T-cell (primary cell): Measurements from ENCODE around the gene JUN. TPM values are rescaled to one million over a fixed set of nuclear protein-coding genes. Genes with fewer than 3 reads are reported as not detected.

Experiments
- ATAC-seq, 4 experiments: fragments of 200-7000 bp in 3 of 4; fragments of 150-1000 bp in 1 of 4; cut with Tn5 transposase; replicated peaks in 1 of 4; 1 replicate in 3 of 4; 2 replicates in 1 of 4; pipeline ENCODE4 v1.10.0; 2021; ENCODE audit warnings: moderate library complexity in 3 of 4, mild to moderate bottlenecking in 2 of 4, moderate number of reproducible peaks in 1 of 4
- CTCF ChIA-PET, 2 donors: fragments of 300-600 bp; sonication (Branson Sonifier 250); formaldehyde crosslinking; loops; one replicate each; lab custom pipeline; 2022; ENCODE audit warnings: antibody characterized with exemption in 2 of 2; lab: Charles Lee
- POLR2A ChIA-PET, 2 donors: fragments of 300-600 bp; sonication (Branson Sonifier 250); formaldehyde crosslinking; loops; one replicate each; lab custom pipeline; 2022; ENCODE audit warnings: antibody characterized with exemption in 2 of 2; lab: Charles Lee
- DNase-seq, 35 experiments: peaks; one replicate each; pipeline versions ENCODE4 v3.0.0 to v3.0.0-alpha.2; 2013 to 2023
- H3K27ac ChIP-seq: one replicate; pipeline ENCODE4 v1.5.1; 2013; ENCODE audit warnings: low read length
- H3K27me3 ChIP-seq, 2 experiments: replicated peaks in 1 of 2; 1 replicate in 1 of 2; 2 replicates in 1 of 2; pipeline versions ENCODE4 v1.6.1 to v1.7.0; 2013; ENCODE audit warnings: low read length in 1 of 2, mixed read lengths in 1 of 2; ENCODE audit not compliant: control insufficient read depth in 2 of 2, insufficient read depth in 2 of 2; ENCODE audit errors: extremely low read depth in 1 of 2
- H3K36me3 ChIP-seq, 2 donors: 1 replicate in 1 of 2; 2 replicates in 1 of 2; pipeline versions ENCODE4 v1.6.1 to v1.7.0; 2013; ENCODE audit warnings: low read length in 1 of 2; ENCODE audit not compliant: control insufficient read depth in 2 of 2, insufficient read depth in 1 of 2; ENCODE audit errors: extremely low read depth in 1 of 2
- H3K4me1 ChIP-seq, 2 experiments: 1 replicate in 1 of 2; 2 replicates in 1 of 2; pipeline versions ENCODE4 v1.6.1 to v1.7.0; 2013; ENCODE audit warnings: low read length in 2 of 2, mixed read lengths in 1 of 2; ENCODE audit not compliant: insufficient read depth in 2 of 2, control insufficient read depth in 1 of 2; ENCODE audit errors: extremely low read depth in 1 of 2
- H3K4me3 ChIP-seq, 2 donors: 1 replicate in 1 of 2; 2 replicates in 1 of 2; pipeline versions ENCODE4 v1.5.1 to v1.7.0; 2013; ENCODE audit warnings: mild to moderate bottlenecking in 2 of 2, low read length in 1 of 2, moderate library complexity in 1 of 2; ENCODE audit not compliant: control insufficient read depth in 1 of 2; ENCODE audit errors: extremely low read depth in 1 of 2
- H3K9me3 ChIP-seq: 2 replicates; pipeline ENCODE4 v1.7.0; 2013
- H3K27ac Mint-ChIP-seq, 2 donors: one replicate each; pipeline ENCODE4 v1.8.0; 2020 to 2021; ENCODE audit warnings: mild to moderate bottlenecking in 2 of 2, mixed read lengths in 2 of 2
- H3K27me3 Mint-ChIP-seq, 2 donors: one replicate each; pipeline ENCODE4 v1.8.0; 2021 to 2022; ENCODE audit warnings: mixed read lengths in 2 of 2
- H3K36me3 Mint-ChIP-seq: one replicate; pipeline ENCODE4 v1.8.0; 2021; ENCODE audit warnings: mixed read lengths
- H3K4me1 Mint-ChIP-seq, 3 donors: one replicate each; pipeline ENCODE4 v1.8.0; 2020 to 2022; ENCODE audit warnings: mixed read lengths in 3 of 3, mild to moderate bottlenecking in 1 of 3
- H3K4me3 Mint-ChIP-seq, 3 donors: one replicate each; pipeline ENCODE4 v1.8.0; 2020 to 2022; ENCODE audit warnings: mild to moderate bottlenecking in 3 of 3, mixed read lengths in 3 of 3, moderate library complexity in 3 of 3
- H3K9me3 Mint-ChIP-seq, 3 donors: one replicate each; pipeline ENCODE4 v1.8.0; 2020 to 2022; ENCODE audit warnings: mixed read lengths in 3 of 3
- WGBS: methylation state at CpG from one replicate; pipeline ENCODE4 v1.1.5; 2013; ENCODE audit warnings: missing lambda C conversion rate; ENCODE audit not compliant: insufficient coverage; 5-methylcytosine and 5-hydroxymethylcytosine counted together
- total RNA-seq, 35 experiments: library from RNA in 6 of 35; stranded (reverse) in 6 of 35; fragments of 120-200 nt in 1 of 35; gene quantifications; one replicate each; pipeline versions ENCODE4 v1.2.1 to v1.2.4 and lab custom pipeline; 2013 to 2026

JUN gene
- total RNA-seq, 5 donors from 2014 or later (not counting 1 experiment from before 2014, with no cell fraction given), result 43.2 to 1,335 (median 56.6) TPM

DNA sequence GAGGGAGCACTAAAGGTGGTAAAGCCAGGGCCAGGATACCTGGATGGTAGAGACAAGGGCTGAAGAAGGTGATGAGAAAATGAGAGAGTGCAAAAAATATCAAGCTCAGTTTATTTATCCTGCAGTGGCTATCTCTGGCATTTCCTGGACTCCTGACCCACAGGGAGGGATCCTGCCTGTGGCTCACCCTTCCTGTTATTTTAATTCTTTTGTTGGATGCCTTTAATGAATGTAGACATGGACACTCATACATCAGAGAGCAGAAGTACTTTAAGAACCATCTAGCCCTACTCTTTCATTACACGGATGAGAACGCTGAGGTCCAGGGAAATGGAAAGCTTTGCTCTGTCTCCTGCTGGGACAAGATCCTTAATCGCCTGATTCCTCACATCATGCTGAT is 20.6 kb downstream of the JUN start:
- no peak overlapping the region for H3K27ac Mint-ChIP-seq
- peaks cover 0 to 7% of the 10 kb centered on the region in 2 donors for H3K27me3 Mint-ChIP-seq
- Histone ChIP-seq H3K27me3 (no peaks in the 10 kb centered on the region), H3K4me3 (no peak overlapping the region), H3K4me1 (no peaks in the 10 kb centered on the region), H3K27ac (no peak overlapping the region), H3K36me3 (no peaks in the 10 kb centered on the region), H3K9me3 (no peaks in the 10 kb centered on the region)
- no peaks in the 10 kb centered on the region for H3K4me1 Mint-ChIP-seq
- H3K4me3 Mint-ChIP-seq, result no peak overlapping the region
- POLR2A ChIA-PET, result interaction anchor here in 1 of 2 donors (0.5 to 1.1 kb wide), 2 partner anchors 9 to 206 kb away, joined by 3 to 10 read pairs; no protein-coding TSS in a partner anchor
- 100% methylated on average over 2 of the region's 3 CpGs for WGBS
- ATAC-seq, result no peak
- H3K36me3 Mint-ChIP-seq, result no peaks in the 10 kb centered on the region
- no peaks in the 10 kb centered on the region for H3K9me3 Mint-ChIP-seq
- CTCF ChIA-PET, result interaction anchor here (0.6 to 1.0 kb wide), 2 partner anchors 10 to 928 kb away, joined by 3 to 4 read pairs; no protein-coding TSS in a partner anchor
- no peak for DNase-seq

DNA sequence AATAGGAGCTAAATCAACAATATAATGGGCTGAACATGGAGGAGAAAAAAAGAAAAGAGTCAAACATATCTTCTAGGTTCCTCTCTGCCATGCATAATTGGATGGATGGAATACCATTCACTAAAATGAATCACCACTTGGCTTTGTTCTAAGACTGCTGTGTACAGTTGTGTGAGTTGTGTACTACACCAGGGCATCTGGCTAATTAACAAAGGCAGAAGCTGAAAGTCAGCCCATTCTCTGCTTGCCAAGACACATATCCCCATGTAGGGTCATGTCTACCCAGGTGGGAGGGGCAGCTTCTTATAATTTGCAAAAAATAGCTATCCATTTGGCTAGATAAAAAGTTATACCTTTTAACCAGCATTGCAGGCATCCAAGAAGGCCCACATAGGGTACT is 21.0 kb downstream of the JUN start:
- H3K4me3 ChIP-seq, result no peak overlapping the region
- CTCF ChIA-PET, result interaction anchor here (0.6 to 1.0 kb wide), 3 partner anchors 10 to 928 kb away, joined by 3 to 4 read pairs (median 3); no protein-coding TSS in a partner anchor
- POLR2A ChIA-PET, result interaction anchor here in 1 of 2 donors (0.5 to 1.1 kb wide), 2 partner anchors 10 to 206 kb away, joined by 3 to 10 read pairs; no protein-coding TSS in a partner anchor
- no peaks in the 10 kb centered on the region for H3K4me1 ChIP-seq
- Mint-ChIP-seq H3K27ac (no peak overlapping the region), H3K4me3 (no peak overlapping the region), H3K27me3 (peaks cover 0 to 4% of the 10 kb centered on the region in 2 donors), H3K36me3 (no peaks in the 10 kb centered on the region), H3K9me3 (no peaks in the 10 kb centered on the region), H3K4me1 (peaks cover 0 to 1% (median 1%) of the 10 kb centered on the region in 3 donors)
- no peak for ATAC-seq
- no peaks in the 10 kb centered on the region for H3K9me3 ChIP-seq
- H3K27me3 ChIP-seq, result no peaks in the 10 kb centered on the region
- no peak for DNase-seq
- no peak overlapping the region for H3K27ac ChIP-seq
- H3K36me3 ChIP-seq, result no peaks in the 10 kb centered on the region

DNA sequence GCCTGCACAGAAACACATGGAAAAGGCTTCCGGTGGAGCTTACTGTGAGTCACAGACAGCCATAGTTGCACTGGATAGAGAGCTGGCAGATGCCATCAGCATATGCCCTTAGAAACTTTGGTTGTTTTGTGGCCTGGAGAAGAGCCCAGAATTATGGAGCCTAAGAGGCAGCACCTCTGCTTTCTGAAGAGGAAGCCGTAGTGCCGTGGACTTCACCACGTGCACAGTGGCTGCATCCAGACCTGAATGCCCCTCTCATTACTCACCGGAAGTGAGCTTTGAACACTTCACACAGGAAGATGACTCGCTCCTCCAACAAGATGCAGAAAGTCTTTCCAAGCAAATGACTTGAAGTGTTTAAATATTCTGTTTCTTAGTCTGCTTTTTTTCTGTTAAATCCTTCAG is 28.4 kb downstream of the JUN start:
- WGBS, result 4% methylated on average over 5 of the region's 6 CpGs
- Mint-ChIP-seq H3K36me3 (no peaks in the 10 kb centered on the region), H3K4me3 (peak overlapping the region; percentile 5 to 67 (median 53)), H3K4me1 (peaks cover 39 to 50% (median 50%) of the 10 kb centered on the region in 3 donors), H3K9me3 (no peaks in the 10 kb centered on the region), H3K27ac (peak overlapping the region; percentile 59 to 83), H3K27me3 (no peaks in the 10 kb centered on the region)
- peak in 30 of 35 experiments; percentile 2 to 64 (median 32) for DNase-seq
- Histone ChIP-seq H3K27me3 (no peaks in the 10 kb centered on the region), H3K36me3 (no peaks in the 10 kb centered on the region), H3K9me3 (no peaks in the 10 kb centered on the region), H3K4me1 (peaks cover 23 to 33% of the 10 kb centered on the region in 2 experiments), H3K27ac (peak overlapping the region; percentile 61), H3K4me3 (peak overlapping the region in 1 of 2 donors; percentile 17)
- ChIA-PET CTCF (interaction anchor here in 1 of 2 donors (1.0 to 1.4 kb wide), 2 partner anchors 86 to 537 kb away, joined by 3 to 4 read pairs; no protein-coding TSS in a partner anchor), POLR2A (interaction anchor here in 1 of 2 donors (1.2 to 2.0 kb wide), 2 partner anchors 25 to 28 kb away, joined by 3 to 8 read pairs; partner anchors contain the start of gene JUN)
- ATAC-seq, result peak; percentile 67 to 84 (median 74)

DNA sequence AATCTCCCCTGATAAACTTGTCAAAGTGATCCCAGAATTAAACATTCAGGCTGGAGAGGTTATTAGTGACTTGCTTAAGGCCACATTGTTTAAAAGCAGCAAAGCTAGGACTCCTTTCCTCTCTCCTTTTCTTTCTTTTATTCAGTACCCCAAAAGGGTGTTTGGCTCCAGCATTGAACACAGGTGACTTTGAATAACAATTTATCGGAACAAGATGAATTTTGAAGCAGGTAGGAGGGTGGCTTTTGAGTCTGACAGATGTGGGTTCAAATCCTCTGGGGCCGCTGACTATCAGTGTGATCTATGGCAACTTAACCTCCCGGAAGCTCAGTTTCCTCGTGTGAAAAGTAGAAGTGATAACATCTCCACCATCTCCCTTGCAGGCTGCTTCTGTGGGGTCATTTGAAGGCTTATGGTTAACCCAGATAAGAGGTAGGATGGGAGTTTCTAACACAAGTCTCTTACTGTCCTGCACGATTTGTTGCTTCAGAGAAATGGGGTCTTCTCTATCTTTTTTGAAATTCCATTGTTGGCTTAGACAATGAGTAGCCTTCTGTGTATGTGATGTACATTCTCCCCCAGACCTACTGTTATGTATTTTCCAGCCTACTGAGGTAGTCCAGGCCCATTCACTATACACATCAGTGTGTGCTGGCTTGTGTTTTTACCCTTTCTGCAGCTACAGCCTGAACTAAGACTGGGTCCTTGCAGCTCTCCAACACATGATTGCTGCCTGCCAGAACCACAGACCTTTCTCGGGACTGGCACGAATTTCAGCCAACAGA is 29.0 kb downstream of the JUN start:
- peak; percentile 48 to 73 (median 56) for ATAC-seq
- H3K9me3 ChIP-seq, result no peaks in the 10 kb centered on the region
- H3K4me1 ChIP-seq, result peaks cover 23 to 33% of the 10 kb centered on the region in 2 experiments
- ChIA-PET CTCF (interaction anchor here in 1 of 2 donors (0.8 to 1.4 kb wide), 3 partner anchors 86 to 944 kb away, joined by 3 to 4 read pairs (median 3); no protein-coding TSS in a partner anchor), POLR2A (interaction anchor here (0.6 to 2.0 kb wide), 3 partner anchors 25 to 29 kb away, joined by 3 to 8 read pairs (median 3); partner anchors contain the start of gene JUN (in 1 of the 2))
- Mint-ChIP-seq H3K9me3 (no peaks in the 10 kb centered on the region), H3K4me1 (peaks cover 39 to 51% (median 50%) of the 10 kb centered on the region in 3 donors), H3K4me3 (peak overlapping the region; percentile 19 to 67 (median 53)), H3K27ac (peak overlapping the region; percentile 59 to 83), H3K27me3 (no peaks in the 10 kb centered on the region), H3K36me3 (no peaks in the 10 kb centered on the region)
- no peaks in the 10 kb centered on the region for H3K36me3 ChIP-seq
- peak overlapping the region in 1 of 2 donors; percentile 17 for H3K4me3 ChIP-seq
- peak overlapping the region; percentile 61 for H3K27ac ChIP-seq
- WGBS, result 11% methylated on average over 2 of the region's 7 CpGs
- H3K27me3 ChIP-seq, result no peaks in the 10 kb centered on the region
- DNase-seq, result peak in 19 of 35 experiments; percentile 6 to 64 (median 18)

GRCh38 chr1:58754073-58754613 is 29.7 kb downstream of the JUN start:
- DNase-seq (no peak), ATAC-seq (no peak)
- Histone ChIP-seq H3K4me1 (peaks cover 23 to 33% of the 10 kb centered on the region in 2 experiments), H3K27me3 (no peaks in the 10 kb centered on the region), H3K4me3 (no peak overlapping the region), H3K9me3 (no peaks in the 10 kb centered on the region), H3K27ac (peak overlapping the region; percentile 61), H3K36me3 (no peaks in the 10 kb centered on the region)
- CTCF ChIA-PET, result interaction anchor here in 1 of 2 donors (0.8 kb wide), 1 partner anchor 945 kb away, joined by 3 read pairs; no protein-coding TSS in a partner anchor
- no peaks in the 10 kb centered on the region for H3K9me3 Mint-ChIP-seq
- H3K27me3 Mint-ChIP-seq, result no peaks in the 10 kb centered on the region
- H3K4me3 Mint-ChIP-seq, result peak overlapping the region in 1 of 3 donors; percentile 67
- H3K4me1 Mint-ChIP-seq, result peaks cover 39 to 54% (median 50%) of the 10 kb centered on the region in 3 donors
- WGBS, result no CpG with 5 or more reads among the region's 3 CpGs
- H3K36me3 Mint-ChIP-seq, result no peaks in the 10 kb centered on the region
- POLR2A ChIA-PET, result interaction anchor here in 1 of 2 donors (0.6 to 2.0 kb wide), 2 partner anchors 26 to 30 kb away, joined by 3 to 8 read pairs; partner anchors contain the start of gene JUN
- H3K27ac Mint-ChIP-seq, result peak overlapping the region; percentile 59 to 83

GRCh38 chr1:58753431-58753866 is 30.4 kb downstream of the JUN start:
- ATAC-seq (no peak), DNase-seq (no peak)
- no peaks in the 10 kb centered on the region for H3K36me3 Mint-ChIP-seq
- no peaks in the 10 kb centered on the region for H3K9me3 ChIP-seq
- peaks cover 39 to 55% (median 50%) of the 10 kb centered on the region in 3 donors for H3K4me1 Mint-ChIP-seq
- H3K27ac Mint-ChIP-seq, result no peak overlapping the region
- H3K9me3 Mint-ChIP-seq, result no peaks in the 10 kb centered on the region
- no peaks in the 10 kb centered on the region for H3K36me3 ChIP-seq
- peaks cover 23 to 33% of the 10 kb centered on the region in 2 experiments for H3K4me1 ChIP-seq
- WGBS, result 96% methylated on average over 4 of the region's 4 CpGs
- H3K4me3 Mint-ChIP-seq, result no peak overlapping the region
- no peak overlapping the region for H3K4me3 ChIP-seq
- POLR2A ChIA-PET, result no interaction called here
- no peaks in the 10 kb centered on the region for H3K27me3 Mint-ChIP-seq
- CTCF ChIA-PET, result no interaction called here
- no peaks in the 10 kb centered on the region for H3K27me3 ChIP-seq
- H3K27ac ChIP-seq, result no peak overlapping the region
